ENCODE results near the gene COX19.

- TF ChIP-seq POLR2AphosphoS5 (IDR thresholded peaks at IDR 0.05; ENCODE audit: low read depth, low read length) (no peak), CTCF (IDR thresholded peaks at IDR 0.05) (no peak), NRF1 (IDR thresholded peaks at IDR 0.05; ENCODE audit: low read depth, low read length) (no peak), FOXM1 (IDR thresholded peaks at IDR 0.05; ENCODE audit: low read depth) (no peak), ELF1 (IDR thresholded peaks at IDR 0.05) (no peak), RAD21 (IDR thresholded peaks at IDR 0.05; ENCODE audit: low read length) (no peak), FOSL2 (IDR thresholded peaks at IDR 0.05; ENCODE audit: borderline replicate concordance, low read depth) (no peak), FOXJ3 (CRISPR knock-in tag; IDR thresholded peaks at IDR 0.05) (no peak), EZH2phosphoT487 (IDR thresholded peaks at IDR 0.05; ENCODE audit: borderline replicate concordance, low read depth) (no peak), REST (IDR thresholded peaks at IDR 0.05; ENCODE audit: low read depth, low read length) (no peak), RFX5 (IDR thresholded peaks at IDR 0.05; ENCODE audit: low read length) (no peak), JUND (IDR thresholded peaks at IDR 0.05) (no peak)
Measured at GRCh38 chr7:985127-985416, 9.7 kb upstream of the COX19 start.
